Fibroblast of mammary gland (primary cell): ENCODE data around the gene CELF1.

Source experiments
- DNase-seq: peaks from one replicate; pipeline ENCODE4 v3.0.0-alpha.2; 2010; ENCODE audit warnings: low read depth
- H3K4me3 ChIP-seq: 2 replicates; pipeline ENCODE4 v1.5.1; 2011; ENCODE audit warnings: low read depth, mild to moderate bottlenecking, low read length, moderate library complexity; ENCODE audit not compliant: control insufficient read depth
- TF ChIP-seq, protein P1 (sequence below): conservative IDR thresholded peaks from 2 replicates; pipeline ENCODE4 v1.5.1; 2011; ENCODE audit warnings: low read depth, low read length, inconsistent platforms; ENCODE audit not compliant: control insufficient read depth, insufficient read depth

The CELF1 gene

DNA sequence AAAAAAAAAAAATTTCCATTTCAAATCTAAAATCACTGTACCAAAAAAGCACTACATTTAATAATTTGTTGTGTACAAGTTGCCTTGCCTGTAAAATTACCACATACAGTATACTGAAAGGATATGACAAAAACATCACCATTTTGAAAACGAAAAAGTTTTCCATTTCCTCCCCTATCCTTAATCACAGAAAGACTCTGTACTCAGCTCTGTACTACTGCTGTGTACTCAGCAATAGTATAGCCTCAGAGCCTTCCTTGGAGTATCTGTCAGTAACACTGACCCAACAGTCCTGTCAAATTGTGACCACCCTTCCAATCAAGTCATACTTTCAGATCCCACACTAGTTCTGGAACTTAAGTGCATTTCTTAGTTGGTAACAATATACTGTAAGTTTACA, 48.0 kb downstream of the CELF1 start:
- DNase-seq = no peak
- TF ChIP-seq, protein P1, sequence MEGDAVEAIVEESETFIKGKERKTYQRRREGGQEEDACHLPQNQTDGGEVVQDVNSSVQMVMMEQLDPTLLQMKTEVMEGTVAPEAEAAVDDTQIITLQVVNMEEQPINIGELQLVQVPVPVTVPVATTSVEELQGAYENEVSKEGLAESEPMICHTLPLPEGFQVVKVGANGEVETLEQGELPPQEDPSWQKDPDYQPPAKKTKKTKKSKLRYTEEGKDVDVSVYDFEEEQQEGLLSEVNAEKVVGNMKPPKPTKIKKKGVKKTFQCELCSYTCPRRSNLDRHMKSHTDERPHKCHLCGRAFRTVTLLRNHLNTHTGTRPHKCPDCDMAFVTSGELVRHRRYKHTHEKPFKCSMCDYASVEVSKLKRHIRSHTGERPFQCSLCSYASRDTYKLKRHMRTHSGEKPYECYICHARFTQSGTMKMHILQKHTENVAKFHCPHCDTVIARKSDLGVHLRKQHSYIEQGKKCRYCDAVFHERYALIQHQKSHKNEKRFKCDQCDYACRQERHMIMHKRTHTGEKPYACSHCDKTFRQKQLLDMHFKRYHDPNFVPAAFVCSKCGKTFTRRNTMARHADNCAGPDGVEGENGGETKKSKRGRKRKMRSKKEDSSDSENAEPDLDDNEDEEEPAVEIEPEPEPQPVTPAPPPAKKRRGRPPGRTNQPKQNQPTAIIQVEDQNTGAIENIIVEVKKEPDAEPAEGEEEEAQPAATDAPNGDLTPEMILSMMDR = no peak
- no peak overlapping the region for H3K4me3 ChIP-seq

DNA sequence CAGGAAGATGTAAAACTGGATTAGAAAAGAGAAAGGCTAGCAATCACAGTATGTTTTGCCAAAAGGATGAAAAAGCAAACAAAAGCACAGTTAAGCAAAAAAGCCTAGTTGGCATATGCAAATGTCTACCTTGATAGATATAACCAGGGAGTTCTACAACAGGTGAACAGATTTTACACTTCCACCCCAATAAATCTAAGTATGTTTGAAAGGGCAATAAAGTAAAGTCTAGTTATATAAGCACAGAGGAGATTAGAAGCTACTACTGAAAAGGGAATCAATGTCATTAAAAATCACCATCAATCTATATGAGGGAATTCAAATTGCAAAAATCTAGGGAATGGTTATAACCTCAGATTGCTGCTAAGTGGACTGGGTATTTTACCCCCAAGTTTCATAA, 49.7 kb downstream of the CELF1 start:
- no peak overlapping the region for H3K4me3 ChIP-seq
- no peak for DNase-seq
- TF ChIP-seq, protein P1 = no peak

DNA sequence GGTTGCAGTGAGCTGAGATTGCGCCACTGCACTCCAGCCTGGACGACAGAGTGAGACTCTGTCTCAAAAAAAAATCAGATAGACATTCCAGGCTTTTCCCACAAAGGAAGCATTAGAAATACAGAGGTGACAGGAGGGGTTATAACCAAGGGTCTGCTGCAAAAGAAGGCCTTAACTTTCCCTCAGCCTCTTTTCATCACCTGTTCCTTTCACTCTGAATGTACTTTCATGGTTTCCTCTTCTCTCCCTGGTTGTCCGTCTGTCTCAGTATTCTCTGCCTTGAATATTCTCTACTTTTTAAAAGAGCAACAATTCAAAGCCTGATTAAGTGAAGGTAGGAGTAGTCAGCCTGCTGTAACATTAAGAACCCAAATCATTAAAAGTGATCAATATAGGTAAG, 50.2 kb downstream of the CELF1 start:
- no peak for DNase-seq
- no peak overlapping the region for H3K4me3 ChIP-seq
- TF ChIP-seq, protein P1 = no peak

DNA sequence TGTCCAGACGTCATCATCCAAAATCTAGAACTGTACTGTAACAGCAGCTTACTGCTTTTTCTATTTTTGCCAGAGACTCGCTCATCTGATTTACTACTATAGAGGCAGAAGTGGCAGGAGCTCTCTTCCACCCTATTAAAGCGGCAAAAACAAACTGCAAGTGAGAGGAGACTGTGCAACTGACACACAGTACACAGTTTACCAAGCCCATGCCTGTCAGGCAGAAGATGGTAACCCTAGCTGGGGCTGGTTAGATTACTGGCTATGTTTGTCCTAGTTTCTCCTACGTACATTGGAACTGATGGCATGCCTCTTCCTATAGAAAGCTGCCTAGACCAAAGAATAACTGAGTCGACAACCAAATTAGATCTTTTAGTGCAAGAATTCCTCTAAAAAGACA, 51.8 kb downstream of the CELF1 start:
- no peak overlapping the region for H3K4me3 ChIP-seq
- TF ChIP-seq, protein P1 = no peak
- no peak for DNase-seq

DNA sequence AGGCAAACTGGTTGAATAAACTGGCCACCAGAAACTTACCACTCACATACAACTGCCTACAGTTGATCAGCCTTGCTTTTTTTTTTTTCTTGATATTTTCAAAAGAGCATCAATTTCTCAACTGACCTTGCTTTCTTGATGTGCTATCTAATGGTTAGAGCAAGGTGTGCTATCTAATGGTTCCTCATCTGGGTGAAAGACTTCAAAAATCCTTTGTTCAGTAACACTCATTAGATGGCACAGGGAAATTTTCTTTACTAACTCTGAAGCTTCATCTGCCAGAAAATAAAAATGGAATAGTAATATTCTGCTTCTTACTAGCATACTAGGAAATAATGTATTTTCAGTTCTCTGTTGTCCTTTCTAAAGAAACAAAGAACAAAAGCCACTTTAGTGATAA, 52.8 kb downstream of the CELF1 start:
- no peak for DNase-seq
- TF ChIP-seq, protein P1 = no peak
- H3K4me3 ChIP-seq = no peak overlapping the region

DNA sequence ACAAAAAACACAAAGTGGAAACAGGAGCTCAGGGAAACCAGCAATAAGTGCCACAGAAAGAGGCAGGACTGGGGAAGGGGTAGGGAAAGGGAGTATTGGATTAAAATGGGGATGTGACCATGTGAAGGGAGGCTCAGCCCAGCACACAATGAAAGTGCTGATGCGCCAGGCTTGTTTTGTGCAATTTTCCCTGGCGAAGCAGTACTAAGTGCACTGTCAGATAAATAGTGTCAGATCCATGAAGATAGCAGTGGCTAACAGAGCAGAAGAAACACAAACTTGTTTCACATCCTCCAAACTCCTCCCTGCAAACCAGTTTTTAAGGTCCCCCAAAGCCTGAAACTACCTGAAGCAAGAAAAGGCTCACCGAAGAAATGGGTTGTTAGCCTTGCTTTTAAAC, 53.3 kb downstream of the CELF1 start:
- no peak overlapping the region for H3K4me3 ChIP-seq
- no peak for DNase-seq
- TF ChIP-seq, protein P1 = no peak

DNA sequence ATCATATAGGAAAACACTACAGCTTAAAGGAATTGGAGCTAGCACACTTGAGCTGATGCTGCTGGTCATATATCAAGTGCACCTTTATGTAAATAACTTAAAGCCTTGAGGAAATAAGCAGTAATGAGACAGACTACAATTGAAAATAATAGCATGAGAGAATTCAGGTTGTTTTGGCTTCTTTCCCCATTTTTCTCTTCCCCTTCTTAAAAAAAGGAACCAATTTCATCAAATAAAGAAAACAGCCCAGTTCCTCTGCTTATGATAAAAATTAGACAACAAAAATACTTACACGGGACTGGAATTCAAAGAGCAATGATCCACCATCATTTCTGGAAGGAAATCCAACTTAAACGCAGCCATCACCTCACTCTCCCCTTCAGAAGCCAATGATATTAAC, 53.8 kb downstream of the CELF1 start:
- DNase-seq = no peak
- H3K4me3 ChIP-seq = no peak overlapping the region
- TF ChIP-seq, protein P1 = no peak
